Measurements from ENCODE around the gene DYNLT2.

Gene DYNLT2

DNA sequence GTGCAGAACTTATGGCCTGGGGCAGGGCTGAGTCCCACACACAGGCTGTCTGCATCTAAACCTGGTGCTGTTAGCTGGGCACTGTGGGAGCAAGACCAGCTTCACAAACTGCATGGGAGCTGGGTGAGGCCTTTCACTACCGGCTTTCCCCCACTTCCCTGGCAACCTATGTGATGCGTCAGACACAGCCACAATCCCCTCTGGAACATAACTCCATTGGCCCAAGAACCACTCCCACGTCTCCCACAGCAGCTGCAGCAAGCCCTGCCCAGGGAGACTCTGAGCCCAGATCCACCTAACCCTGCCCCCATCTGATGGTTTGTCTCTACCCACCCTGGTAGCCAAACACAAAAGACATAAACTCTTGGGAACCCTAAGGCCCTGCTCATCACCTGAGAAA is 58.9 kb downstream of the DYNLT2 start:
- no peak for DNase-seq

DNA sequence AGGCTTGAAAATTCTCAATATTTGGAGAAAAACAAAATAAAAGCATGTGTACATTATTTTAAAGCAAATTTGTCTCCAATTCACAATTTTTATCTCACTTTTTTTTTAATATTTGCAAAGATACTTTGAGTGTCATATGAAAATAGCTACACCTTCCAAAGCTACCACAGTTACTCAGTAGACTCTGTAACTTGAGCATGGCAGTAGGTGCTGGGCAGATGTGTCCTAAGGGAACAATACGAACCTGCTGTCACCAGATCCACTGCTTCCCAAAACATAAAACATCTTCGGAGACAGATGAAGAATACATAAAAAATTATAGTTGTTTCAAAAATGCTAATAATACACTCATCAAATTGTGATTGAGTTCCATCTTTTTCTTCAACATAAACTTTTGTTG is 60.1 kb downstream of the DYNLT2 start:
- no peak for DNase-seq
